Measurements from ENCODE around the gene TNNC1.

TNNC1 gene

DNA sequence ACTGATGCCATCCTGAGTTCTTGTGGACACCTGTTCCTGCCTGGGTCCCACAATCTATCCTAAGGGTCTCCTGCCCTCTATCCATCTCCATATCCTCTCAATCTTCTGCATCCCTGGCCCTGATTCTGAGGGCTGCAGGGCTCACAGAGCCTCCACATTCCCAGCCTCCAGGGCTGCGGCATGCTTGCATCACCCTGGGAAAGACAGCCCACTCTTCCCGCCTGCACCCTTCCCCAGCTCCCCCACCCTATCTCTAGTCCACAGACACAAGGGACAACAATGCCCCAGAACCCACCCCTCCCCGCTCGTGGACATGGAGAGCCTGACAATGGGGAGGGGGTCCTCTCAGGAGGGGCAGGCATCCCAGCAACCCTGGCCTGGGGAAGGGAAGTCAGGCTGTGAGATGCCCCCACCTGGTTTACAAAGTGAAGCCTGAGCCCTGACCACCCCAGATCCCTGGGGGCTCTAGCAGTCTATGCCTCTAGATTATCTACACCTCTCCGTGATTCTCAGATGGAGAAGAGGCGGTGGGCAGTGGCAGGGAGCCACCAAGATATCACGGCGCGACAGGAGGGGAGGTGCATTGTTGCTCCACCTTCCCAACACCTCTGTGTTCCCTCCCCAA, 19.2 kb downstream of the TNNC1 start:
- in situ Hi-C loops (cut with HindIII; ENCODE audit: low sequenced_read_pairs): no loop called here
- DNase-seq (ENCODE audit: low read depth, low spot score): no peak
- TF ChIP-seq, protein P1, sequence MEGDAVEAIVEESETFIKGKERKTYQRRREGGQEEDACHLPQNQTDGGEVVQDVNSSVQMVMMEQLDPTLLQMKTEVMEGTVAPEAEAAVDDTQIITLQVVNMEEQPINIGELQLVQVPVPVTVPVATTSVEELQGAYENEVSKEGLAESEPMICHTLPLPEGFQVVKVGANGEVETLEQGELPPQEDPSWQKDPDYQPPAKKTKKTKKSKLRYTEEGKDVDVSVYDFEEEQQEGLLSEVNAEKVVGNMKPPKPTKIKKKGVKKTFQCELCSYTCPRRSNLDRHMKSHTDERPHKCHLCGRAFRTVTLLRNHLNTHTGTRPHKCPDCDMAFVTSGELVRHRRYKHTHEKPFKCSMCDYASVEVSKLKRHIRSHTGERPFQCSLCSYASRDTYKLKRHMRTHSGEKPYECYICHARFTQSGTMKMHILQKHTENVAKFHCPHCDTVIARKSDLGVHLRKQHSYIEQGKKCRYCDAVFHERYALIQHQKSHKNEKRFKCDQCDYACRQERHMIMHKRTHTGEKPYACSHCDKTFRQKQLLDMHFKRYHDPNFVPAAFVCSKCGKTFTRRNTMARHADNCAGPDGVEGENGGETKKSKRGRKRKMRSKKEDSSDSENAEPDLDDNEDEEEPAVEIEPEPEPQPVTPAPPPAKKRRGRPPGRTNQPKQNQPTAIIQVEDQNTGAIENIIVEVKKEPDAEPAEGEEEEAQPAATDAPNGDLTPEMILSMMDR (IDR thresholded peaks at IDR 0.05; ENCODE audit: low read depth, low read length): no peak
- no peak overlapping the region for H3K4me3 ChIP-seq (ENCODE audit: low read depth, low read length)

DNA sequence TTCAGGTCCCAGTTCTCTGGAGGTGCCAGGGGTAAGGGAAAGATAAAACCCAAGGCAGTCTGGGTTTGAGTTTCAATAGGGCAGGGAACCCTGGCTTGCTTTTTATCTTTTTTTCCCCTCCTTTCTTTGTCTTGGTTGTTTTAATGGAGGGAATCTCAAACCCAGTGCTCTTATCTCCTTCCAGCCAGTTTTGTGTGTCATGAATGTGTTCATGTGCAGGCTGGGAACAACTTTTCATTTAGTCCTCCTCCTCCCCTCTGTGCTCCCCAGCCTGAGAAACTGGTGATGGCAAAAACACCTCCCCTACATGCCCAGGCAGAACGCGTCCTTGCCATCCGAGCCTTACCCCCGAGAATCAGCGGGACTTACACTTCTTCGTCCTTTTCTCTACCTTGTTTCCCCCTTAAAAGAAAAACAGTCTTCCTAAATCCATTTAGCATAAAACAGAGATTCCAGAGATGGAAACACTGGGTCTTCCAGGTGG, 19.8 kb downstream of the TNNC1 start:
- DNase-seq (ENCODE audit: low read depth, low spot score): no peak
- TF ChIP-seq, protein P1 (IDR thresholded peaks at IDR 0.05; ENCODE audit: low read depth, low read length): no peak
- in situ Hi-C loops (cut with HindIII; ENCODE audit: low sequenced_read_pairs): no loop called here
- H3K4me3 ChIP-seq (ENCODE audit: low read depth, low read length): no peak overlapping the region

- in situ Hi-C loops (cut with HindIII; ENCODE audit: low sequenced_read_pairs): no loop called here
- no peak for DNase-seq (ENCODE audit: low read depth, low spot score)
- TF ChIP-seq, protein P1 (IDR thresholded peaks at IDR 0.05; ENCODE audit: low read depth, low read length): no peak
- no peak overlapping the region for H3K4me3 ChIP-seq (ENCODE audit: low read depth, low read length)
These were observed 20.4 kb downstream of the TNNC1 start for GRCh38 chr3:52433328-52433995.

GRCh38 chr3:52432691-52433141, 21.1 kb downstream of the TNNC1 start:
- no peak overlapping the region for H3K4me3 ChIP-seq (ENCODE audit: low read depth, low read length)
- TF ChIP-seq, protein P1 (IDR thresholded peaks at IDR 0.05; ENCODE audit: low read depth, low read length): no peak
- in situ Hi-C loops (cut with HindIII; ENCODE audit: low sequenced_read_pairs): no loop called here
- DNase-seq (ENCODE audit: low read depth, low spot score): no peak

GRCh38 chr3:52432225-52432624, 21.6 kb downstream of the TNNC1 start:
- DNase-seq (ENCODE audit: low read depth, low spot score): no peak
- TF ChIP-seq, protein P1 (IDR thresholded peaks at IDR 0.05; ENCODE audit: low read depth, low read length): no peak
- in situ Hi-C loops (cut with HindIII; ENCODE audit: low sequenced_read_pairs): no loop called here
- H3K4me3 ChIP-seq (ENCODE audit: low read depth, low read length): no peak overlapping the region

DNA sequence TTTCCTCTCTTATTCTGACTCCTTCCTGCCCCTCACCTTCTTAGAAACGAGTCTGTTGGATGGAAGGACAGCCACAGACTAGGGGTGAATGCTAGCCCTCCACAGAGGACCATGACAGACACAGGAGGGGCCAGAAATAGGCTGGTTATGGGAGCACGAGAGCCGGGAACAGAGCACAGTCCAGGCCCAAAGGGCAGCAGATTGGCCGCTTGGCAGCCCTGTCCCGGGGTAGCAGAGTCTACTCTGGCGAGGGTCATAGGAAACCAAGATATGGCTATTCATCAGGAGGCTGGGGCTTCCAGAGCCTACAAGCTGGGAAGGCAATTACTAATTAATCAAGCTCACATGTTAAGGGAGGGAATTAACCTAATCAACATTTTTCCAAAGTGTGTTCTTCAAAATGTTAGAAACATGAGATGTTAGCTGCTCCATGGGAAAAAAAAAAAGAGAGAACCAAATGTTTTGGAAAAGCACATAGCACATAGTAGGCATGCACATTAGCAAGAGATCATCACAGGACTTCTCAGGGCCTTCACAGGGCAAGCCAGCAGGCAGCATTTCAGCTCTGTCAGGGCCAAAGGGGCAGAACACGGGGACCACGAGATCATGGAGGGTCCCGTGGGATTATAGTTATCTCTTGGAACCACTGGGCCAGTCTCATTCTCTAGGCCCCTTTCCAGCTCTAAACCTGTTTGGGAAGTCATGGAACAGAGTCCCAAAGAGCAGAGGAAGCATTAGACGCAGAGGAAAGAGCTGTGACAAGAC, 22.2 kb downstream of the TNNC1 start:
- DNase-seq (ENCODE audit: low read depth, low spot score): no peak
- in situ Hi-C loops (cut with HindIII; ENCODE audit: low sequenced_read_pairs): no loop called here
- TF ChIP-seq, protein P1 (IDR thresholded peaks at IDR 0.05; ENCODE audit: low read depth, low read length): no peak
- no peak overlapping the region for H3K4me3 ChIP-seq (ENCODE audit: low read depth, low read length)
